ENCODE results near the gene RGS7.

Gene RGS7

DNA sequence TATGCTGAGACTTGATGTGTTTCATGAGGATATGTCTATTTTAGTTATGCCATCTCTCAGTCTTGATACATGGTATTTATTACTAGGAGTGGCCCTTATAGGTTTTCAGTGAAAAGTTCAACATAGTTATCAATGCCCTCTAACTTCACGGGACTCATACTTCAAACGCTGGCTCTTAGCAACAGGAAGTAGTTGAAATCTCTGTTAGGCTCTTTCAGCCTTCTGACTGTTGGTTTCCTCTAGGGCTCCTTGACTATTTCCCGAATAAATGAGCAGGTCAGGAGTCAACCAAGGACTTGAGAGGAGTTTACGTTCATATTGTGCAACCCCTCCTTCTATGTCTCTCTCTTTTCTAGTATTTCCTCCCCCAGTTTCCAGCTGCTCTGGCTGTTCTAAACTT is 141.8 kb downstream of the RGS7 start:
- TF ChIP-seq, protein P1, sequence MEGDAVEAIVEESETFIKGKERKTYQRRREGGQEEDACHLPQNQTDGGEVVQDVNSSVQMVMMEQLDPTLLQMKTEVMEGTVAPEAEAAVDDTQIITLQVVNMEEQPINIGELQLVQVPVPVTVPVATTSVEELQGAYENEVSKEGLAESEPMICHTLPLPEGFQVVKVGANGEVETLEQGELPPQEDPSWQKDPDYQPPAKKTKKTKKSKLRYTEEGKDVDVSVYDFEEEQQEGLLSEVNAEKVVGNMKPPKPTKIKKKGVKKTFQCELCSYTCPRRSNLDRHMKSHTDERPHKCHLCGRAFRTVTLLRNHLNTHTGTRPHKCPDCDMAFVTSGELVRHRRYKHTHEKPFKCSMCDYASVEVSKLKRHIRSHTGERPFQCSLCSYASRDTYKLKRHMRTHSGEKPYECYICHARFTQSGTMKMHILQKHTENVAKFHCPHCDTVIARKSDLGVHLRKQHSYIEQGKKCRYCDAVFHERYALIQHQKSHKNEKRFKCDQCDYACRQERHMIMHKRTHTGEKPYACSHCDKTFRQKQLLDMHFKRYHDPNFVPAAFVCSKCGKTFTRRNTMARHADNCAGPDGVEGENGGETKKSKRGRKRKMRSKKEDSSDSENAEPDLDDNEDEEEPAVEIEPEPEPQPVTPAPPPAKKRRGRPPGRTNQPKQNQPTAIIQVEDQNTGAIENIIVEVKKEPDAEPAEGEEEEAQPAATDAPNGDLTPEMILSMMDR (IDR thresholded peaks at IDR 0.05), result no peak
- no peak for DNase-seq (ENCODE audit: low spot score)

DNA sequence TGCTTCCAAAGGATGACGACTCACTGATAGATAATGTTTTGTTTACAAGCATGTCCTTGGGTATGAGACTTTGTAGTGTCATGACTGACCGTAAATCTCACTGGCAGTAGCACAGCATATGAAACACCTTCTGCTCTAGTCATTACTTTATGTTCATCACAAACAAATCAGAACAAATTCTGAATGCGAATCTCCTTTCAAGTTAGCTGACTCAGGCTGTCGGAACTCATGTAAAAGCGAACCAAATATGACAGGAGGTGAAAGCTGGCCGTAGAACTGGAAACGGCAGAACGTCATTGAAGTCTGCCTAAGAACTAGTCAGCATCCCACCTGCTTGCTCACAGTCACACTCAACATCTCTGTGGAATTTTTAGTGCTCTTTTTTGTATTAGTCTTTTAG is 143.9 kb downstream of the RGS7 start:
- TF ChIP-seq, protein P1 (IDR thresholded peaks at IDR 0.05), result no peak
- DNase-seq (ENCODE audit: low spot score), result no peak
- no peak overlapping the region for H3K27ac ChIP-seq
- H3K4me3 ChIP-seq, result no peak overlapping the region

More for the DNA sequence above, 141.8 kb downstream of the RGS7 start:
- Histone ChIP-seq H3K4me3 (no peak overlapping the region), H3K27ac (no peak overlapping the region)

DNA sequence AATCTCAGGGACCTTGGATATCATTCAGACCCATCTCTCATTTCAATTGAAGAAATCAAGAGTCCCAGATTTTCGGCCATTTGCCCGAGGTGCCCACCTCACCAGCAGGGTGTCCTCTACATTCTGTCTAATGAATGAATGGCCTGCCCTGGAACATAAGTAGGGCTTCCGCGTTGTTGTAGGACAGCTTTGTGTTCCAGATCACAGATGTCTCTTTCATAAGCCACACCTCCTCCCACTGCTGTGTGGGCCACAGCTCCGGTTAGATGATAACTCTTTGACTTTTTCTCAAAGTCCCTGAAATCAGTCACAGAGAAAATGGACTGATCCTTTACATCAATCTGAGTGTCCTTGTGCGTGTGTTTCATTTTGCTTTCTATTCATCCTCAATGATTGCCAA is 144.4 kb downstream of the RGS7 start:
- TF ChIP-seq, protein P1 (IDR thresholded peaks at IDR 0.05), result no peak
- DNase-seq (ENCODE audit: low spot score), result no peak
- Histone ChIP-seq H3K4me3 (no peak overlapping the region), H3K27ac (no peak overlapping the region)

DNA sequence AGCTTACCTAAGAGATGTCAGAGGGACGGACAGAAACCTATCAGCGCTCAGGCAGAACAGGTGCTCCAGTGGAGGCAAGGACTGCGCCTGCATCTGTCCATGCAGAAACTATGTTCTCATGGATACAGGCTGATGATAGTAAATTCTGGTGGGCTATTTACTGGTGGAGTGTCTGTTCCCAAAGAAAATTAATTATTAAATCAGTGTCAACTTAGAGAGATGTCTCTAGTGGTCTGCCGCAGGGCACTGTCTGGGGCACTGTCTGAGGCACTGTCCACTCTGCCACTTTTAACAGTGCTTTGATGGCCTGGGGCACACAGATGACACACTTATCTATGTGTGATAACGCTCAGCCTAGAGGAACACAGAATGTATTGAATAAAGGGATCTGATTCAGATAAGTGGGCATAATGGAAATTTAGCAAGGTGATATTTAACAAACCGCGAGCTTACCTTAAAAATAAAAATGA is 148.1 kb downstream of the RGS7 start:
- H3K4me3 ChIP-seq, result no peak overlapping the region
- H3K27ac ChIP-seq, result no peak overlapping the region
- TF ChIP-seq, protein P1 (IDR thresholded peaks at IDR 0.05), result no peak
- DNase-seq (ENCODE audit: low spot score), result no peak

DNA sequence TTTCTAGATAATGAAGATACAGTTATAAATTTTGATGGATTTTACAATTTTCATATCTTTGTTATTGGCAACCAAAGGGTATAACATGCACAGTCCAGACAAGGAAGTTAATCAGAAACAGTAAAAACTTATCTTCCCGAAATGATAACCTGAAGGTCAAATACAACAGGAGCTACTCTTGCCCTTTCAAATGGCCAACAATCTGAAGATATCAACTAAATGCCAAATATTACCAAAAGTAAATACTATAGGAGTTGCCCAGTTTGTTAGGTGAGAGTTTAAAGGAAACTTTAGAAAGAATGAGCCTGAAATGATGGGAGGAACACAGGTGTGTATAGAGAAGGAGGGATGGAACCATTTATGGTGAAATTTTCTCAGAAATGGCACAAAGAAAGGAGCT is 153.2 kb downstream of the RGS7 start:
- no peak for DNase-seq (ENCODE audit: low spot score)
- TF ChIP-seq, protein P1 (IDR thresholded peaks at IDR 0.05), result no peak
- H3K27ac ChIP-seq, result no peak overlapping the region

DNA sequence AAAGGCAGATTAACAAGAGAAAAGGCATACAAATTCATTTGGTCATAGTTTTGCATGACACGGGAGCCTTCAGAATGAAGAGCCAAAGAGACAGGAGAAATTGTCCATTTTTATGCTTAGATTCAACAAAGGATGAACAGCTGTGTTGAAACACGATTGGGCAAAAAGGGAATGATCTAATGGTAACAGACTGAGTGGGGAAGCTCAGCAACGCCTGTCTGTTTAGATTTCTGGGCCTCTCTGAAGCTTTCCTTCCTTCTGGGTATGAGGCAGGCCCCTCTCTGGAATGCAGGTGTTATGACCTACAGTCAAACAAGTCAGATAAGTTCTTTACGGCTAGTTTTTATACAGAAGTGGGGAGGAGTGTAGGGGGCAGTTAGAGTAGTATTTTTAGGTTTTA is 154.6 kb downstream of the RGS7 start:
- TF ChIP-seq, protein P1 (IDR thresholded peaks at IDR 0.05), result no peak
- Histone ChIP-seq H3K4me3 (no peak overlapping the region), H3K27ac (no peak overlapping the region)
- no peak for DNase-seq (ENCODE audit: low spot score)

More for the DNA sequence above, 153.2 kb downstream of the RGS7 start:
- H3K4me3 ChIP-seq, result no peak overlapping the region

DNA sequence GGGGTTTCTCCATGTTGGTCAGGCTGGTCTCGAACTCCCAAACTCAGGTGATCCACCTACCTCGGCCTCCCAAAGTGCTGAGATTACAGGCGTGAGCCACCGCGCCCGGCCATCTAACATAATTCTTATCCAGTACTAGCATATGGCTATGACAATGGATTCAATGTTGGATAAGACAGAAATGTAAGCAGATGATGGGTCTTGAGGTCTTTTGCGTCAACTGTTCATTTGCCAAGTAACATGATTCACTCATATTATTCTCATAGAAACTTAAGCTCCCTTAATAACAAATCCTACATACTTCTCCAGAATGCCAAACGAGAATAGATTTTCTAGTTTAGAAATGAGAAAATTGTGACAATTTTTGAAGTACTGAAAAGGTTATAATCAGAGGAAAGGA is 170.3 kb downstream of the RGS7 start:
- H3K27ac ChIP-seq, result no peak overlapping the region
- no peak for DNase-seq (ENCODE audit: low spot score)

More for the DNA sequence above, 170.3 kb downstream of the RGS7 start:
- TF ChIP-seq, protein P1 (IDR thresholded peaks at IDR 0.05), result no peak
- H3K4me3 ChIP-seq, result no peak overlapping the region

Data from coronary artery (tissue), 2 donors.